Activated CD8-positive, alpha-beta memory T cell treated with anti-CD3 and anti-CD28 coated beads, Interleukin-2, amount 10 ng/mL, durations not matched to agents 7 days and 5 days (primary cell): ENCODE results near the gene AEBP1. TPM values are rescaled to one million over a fixed set of nuclear protein-coding genes. Genes with fewer than 3 reads are reported as not detected.
"Not testable (repeated sequence)": the region's sequence is repeated elsewhere in the genome, so short reads cannot be mapped to it uniquely, and the experiment has no call there.

Experiments used
- ATAC-seq: fragments of 150-1000 bp; cut with Tn5 transposase; one replicate; pipeline ENCODE4 v1.10.0; 2021; ENCODE audit warnings: moderate library complexity
- CTCF ChIA-PET: fragments of 350-600 bp; sonication (Branson Sonifier 250); formaldehyde crosslinking; loops from one replicate; lab custom pipeline; 2021; ENCODE audit warnings: antibody characterized with exemption; lab: Charles Lee
- DNase-seq: peaks from one replicate; pipeline ENCODE4 v3.0.0-alpha.2; 2020
- H3K27ac Mint-ChIP-seq: one replicate; pipeline ENCODE4 v1.8.0; 2021; ENCODE audit warnings: mild to moderate bottlenecking, mixed read lengths
- H3K27me3 Mint-ChIP-seq: one replicate; pipeline ENCODE4 v1.8.0; 2021; ENCODE audit warnings: mixed read lengths
- H3K36me3 Mint-ChIP-seq: one replicate; pipeline ENCODE4 v1.8.0; 2021; ENCODE audit warnings: mild to moderate bottlenecking, mixed read lengths
- H3K4me1 Mint-ChIP-seq: one replicate; pipeline ENCODE4 v1.8.0; 2021; ENCODE audit warnings: mixed read lengths
- H3K4me3 Mint-ChIP-seq: one replicate; pipeline ENCODE4 v1.8.0; 2021; ENCODE audit warnings: mild to moderate bottlenecking, moderate library complexity, mixed read lengths
- H3K9me3 Mint-ChIP-seq: one replicate; pipeline ENCODE4 v1.8.0; 2022; ENCODE audit warnings: low read depth, mixed read lengths
- total RNA-seq, 2 experiments: library from RNA; stranded (reverse); gene quantifications; one replicate each; pipeline ENCODE4 v1.2.3, GENCODE V29; 2021

The AEBP1 gene
- total RNA-seq, 2 experiments from 2014 or later: 4.0 to 6.6 TPM

- Mint-ChIP-seq H3K4me3 (no peak overlapping the region), H3K4me1 (peaks cover 23% of the 10 kb centered on the region), H3K27me3 (no peaks in the 10 kb centered on the region), H3K9me3 (no peaks in the 10 kb centered on the region), H3K36me3 (peaks cover 32% of the 10 kb centered on the region), H3K27ac (no peak overlapping the region)
- no peak for DNase-seq
- ATAC-seq: no peak
- CTCF ChIA-PET: interaction anchor here (1.5 kb wide), 1 partner anchor 81 kb away, joined by 4 read pairs; no protein-coding TSS in a partner anchor
Observed at GRCh38 chr7:44116087-44116788, 12.1 kb downstream of the AEBP1 start.

DNA sequence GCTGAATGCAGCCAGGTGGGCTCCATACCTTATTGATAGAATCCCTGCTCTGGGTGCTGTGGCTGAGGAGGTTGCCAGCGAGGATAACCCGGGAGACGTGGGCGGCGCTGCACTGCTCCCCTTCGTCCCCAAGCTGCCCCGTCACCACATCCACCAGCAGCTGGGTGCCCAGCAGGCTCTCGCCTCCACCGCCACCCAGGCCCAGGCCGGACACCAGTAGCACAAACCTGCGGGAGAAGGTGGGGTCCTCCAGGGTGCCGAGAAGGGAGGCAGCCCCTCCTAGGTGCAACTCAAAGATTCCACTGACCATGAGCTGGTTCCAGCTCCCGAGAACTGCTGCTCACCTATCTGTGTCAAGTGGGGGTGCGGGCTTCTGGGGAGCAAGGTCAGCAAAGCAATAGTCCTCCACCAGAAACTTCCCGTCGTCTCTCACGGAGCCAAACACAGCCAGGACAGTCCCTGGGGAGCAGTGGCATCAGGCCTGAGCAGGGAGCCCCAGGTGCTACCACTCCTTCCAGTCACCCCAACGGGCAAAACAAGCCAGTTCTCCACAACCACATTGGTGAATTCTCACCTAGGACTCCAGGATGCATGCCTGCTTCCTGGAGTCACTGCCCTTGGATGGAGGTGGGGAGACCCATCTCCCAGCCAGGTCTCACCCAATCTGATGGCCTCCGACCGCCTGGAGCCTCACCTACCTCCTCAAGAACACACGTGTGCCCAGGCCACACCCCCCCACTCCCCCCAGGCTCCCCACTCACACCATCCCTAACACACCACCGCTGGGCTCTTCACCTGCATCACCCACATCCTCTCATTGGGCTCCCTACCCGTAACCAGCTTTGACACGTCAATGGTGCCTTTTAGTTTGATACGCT, 12.9 kb downstream of the AEBP1 start:
- CTCF ChIA-PET: no interaction called here
- no peak for DNase-seq
- no peak overlapping the region for H3K27ac Mint-ChIP-seq

DNA sequence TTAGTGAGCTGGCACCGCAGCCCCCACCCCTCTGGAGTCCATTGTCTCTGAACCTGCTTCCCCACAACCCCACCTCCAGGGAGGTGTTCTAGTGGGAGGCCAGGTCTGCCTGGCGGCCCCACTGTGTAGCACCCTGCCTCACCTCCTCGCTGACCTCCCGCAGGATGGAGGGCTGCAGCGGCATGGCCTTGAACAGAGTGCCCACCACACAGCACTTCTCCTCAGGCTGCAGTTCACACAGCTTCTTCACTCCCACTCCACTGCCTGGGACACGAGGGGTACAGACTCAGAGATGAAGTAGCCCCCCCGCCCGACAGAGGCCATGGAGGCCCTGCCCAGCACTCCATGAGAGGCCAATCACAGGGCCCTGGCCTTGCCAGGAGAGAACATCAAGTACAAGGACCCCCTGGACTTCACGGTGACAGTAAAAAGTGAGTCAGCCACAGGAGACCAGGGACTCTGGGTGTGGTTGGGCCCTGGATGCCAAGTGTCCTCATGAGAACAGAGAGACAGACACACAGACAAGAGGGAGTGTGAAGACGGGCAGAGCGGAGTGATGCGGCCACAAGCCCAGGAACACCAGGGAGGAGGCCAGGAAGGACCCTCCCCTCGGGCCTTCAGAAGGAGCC, 13.8 kb downstream of the AEBP1 start:
- ATAC-seq: no peak
- Mint-ChIP-seq H3K4me3 (no peak overlapping the region), H3K4me1 (peaks cover 36% of the 10 kb centered on the region), H3K9me3 (no peaks in the 10 kb centered on the region), H3K27ac (no peak overlapping the region), H3K36me3 (peaks cover 32% of the 10 kb centered on the region), H3K27me3 (no peaks in the 10 kb centered on the region)
- CTCF ChIA-PET: no interaction called here
- no peak for DNase-seq

More for the DNA sequence above, 12.9 kb downstream of the AEBP1 start:
- Mint-ChIP-seq H3K4me3 (no peak overlapping the region), H3K4me1 (peaks cover 29% of the 10 kb centered on the region), H3K36me3 (peaks cover 32% of the 10 kb centered on the region), H3K9me3 (no peaks in the 10 kb centered on the region), H3K27me3 (no peaks in the 10 kb centered on the region)
- ATAC-seq: no peak

GRCh38 chr7:44119829-44120380, 15.8 kb downstream of the AEBP1 start:
- Mint-ChIP-seq H3K27ac (no peak overlapping the region), H3K4me1 (peaks cover 39% of the 10 kb centered on the region), H3K36me3 (peaks cover 27% of the 10 kb centered on the region), H3K9me3 (no peaks in the 10 kb centered on the region), H3K4me3 (no peak overlapping the region), H3K27me3 (no peaks in the 10 kb centered on the region)
- no peak for ATAC-seq
- no peak for DNase-seq
- CTCF ChIA-PET: interaction anchor here (1.2 kb wide), 1 partner anchor 81 kb away, joined by 3 read pairs; the partner anchor contains the start of gene YKT6

DNA sequence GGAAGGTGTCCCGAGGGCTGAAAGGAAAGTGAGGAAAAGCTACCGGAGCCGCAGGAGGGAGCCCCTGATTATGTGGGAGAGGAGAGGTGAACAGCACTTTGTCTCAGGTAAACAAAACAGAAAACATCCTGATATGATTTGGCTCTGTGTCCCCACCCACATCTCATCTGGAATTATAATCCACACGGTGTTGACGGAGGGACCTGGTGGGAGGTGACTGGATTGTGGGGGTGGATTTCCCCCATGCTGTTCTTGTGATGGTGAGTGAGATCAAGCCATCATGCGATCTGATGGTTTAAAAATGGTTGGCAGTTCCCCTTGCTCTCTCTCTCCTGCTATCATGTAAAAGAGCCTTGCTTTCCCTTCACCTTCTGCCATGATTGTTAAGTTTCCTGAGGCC, 16.2 kb downstream of the AEBP1 start:
- CTCF ChIA-PET: interaction anchor here (1.2 kb wide), 1 partner anchor 80 kb away, joined by 3 read pairs; the partner anchor contains the start of gene YKT6
- Mint-ChIP-seq H3K27me3 (peaks cover 5% of the 10 kb centered on the region), H3K9me3 (no peaks in the 10 kb centered on the region), H3K4me3 (no peak overlapping the region), H3K4me1 (peaks cover 39% of the 10 kb centered on the region), H3K36me3 (peaks cover 27% of the 10 kb centered on the region), H3K27ac (no peak overlapping the region)
- ATAC-seq: no peak
- no peak for DNase-seq

- H3K4me1 Mint-ChIP-seq: peaks cover 39% of the 10 kb centered on the region
- H3K36me3 Mint-ChIP-seq: peaks cover 27% of the 10 kb centered on the region
- DNase-seq: no peak
- H3K27me3 Mint-ChIP-seq: peaks cover 12% of the 10 kb centered on the region
- peak overlapping the region; percentile 79 for H3K4me3 Mint-ChIP-seq
- CTCF ChIA-PET: interaction anchor here (1.2 to 1.3 kb wide), 2 partner anchors 9 to 13 kb away, joined by 3 to 4 read pairs; no protein-coding TSS in a partner anchor
- H3K9me3 Mint-ChIP-seq: no peaks in the 10 kb centered on the region
- ATAC-seq: no peak
- no peak overlapping the region for H3K27ac Mint-ChIP-seq
Observed at GRCh38 chr7:44121761-44122420, 17.7 kb downstream of the AEBP1 start.

GRCh38 chr7:44122529-44122928, 18.4 kb downstream of the AEBP1 start:
- DNase-seq (no peak), ATAC-seq (no peak)
- CTCF ChIA-PET: interaction anchor here (0.9 to 1.3 kb wide), 6 partner anchors 8 to 443 kb away, joined by 3 to 4 read pairs (median 4); no protein-coding TSS in a partner anchor
- peak overlapping the region; percentile 79 for H3K4me3 Mint-ChIP-seq
- H3K9me3 Mint-ChIP-seq: no peaks in the 10 kb centered on the region
- peaks cover 15% of the 10 kb centered on the region for H3K27me3 Mint-ChIP-seq
- peak overlapping the region; percentile 61 for H3K27ac Mint-ChIP-seq
- H3K36me3 Mint-ChIP-seq: peaks cover 23% of the 10 kb centered on the region
- H3K4me1 Mint-ChIP-seq: peaks cover 39% of the 10 kb centered on the region

DNA sequence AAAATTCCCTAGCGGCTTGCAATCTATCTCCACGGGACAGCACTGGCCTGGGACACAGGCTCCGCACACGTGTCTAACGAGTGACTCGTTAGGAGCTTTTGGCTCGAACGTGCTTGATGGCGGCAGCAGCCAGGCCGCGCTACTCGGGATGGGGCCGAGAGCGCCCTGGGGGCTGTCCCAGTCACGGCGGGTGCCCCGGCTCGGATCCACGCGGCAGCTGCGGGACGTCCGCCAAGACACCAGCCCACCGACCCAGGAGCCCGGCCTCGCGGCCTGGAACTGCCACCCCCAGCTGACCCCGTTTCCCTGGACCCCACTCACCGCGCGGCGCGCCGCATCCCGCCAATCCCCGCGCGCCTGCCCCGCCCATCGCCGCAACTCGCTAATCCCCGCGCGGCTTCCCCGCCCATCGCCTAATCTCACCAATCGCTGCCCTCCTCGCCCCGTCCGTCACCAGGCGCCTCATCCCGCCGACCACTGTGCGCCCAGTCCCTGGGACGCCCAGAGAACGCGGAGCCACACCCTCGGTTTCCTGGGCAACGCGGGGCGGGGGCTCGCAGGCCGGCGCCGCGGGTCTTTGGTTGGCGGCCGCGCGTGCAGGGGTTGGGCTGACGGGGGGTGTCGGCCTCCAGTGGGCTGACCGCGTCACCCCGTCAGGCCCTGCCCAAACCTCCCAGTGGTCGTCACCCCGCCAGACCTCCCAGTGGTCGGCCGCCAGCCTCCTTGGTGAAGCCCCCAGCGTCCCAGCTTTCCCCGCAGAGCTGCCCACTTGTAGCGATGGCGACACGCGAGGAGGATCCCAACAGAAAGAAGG, 19.3 kb downstream of the AEBP1 start, which contains the start of gene POLD2:
Gene POLD2 (minus strand): TSS at position 359 of the 814 bp plus-strand sequence. CDS start 1,495 bp downstream, outside the sequence.
- Mint-ChIP-seq H3K27me3 (peaks cover 18% of the 10 kb centered on the region), H3K27ac (peak within 1 kb of the TSS; percentile 61), H3K9me3 (no peaks in the 10 kb centered on the region), H3K4me3 (peak within 1 kb of the TSS; percentile 79), H3K36me3 (peaks cover 17% of the 10 kb centered on the region), H3K4me1 (peaks cover 36% of the 10 kb centered on the region)
- CTCF ChIA-PET: interaction anchor here (0.9 to 1.3 kb wide), 5 partner anchors 7 to 442 kb away, joined by 3 to 4 read pairs (median 3); no protein-coding TSS in a partner anchor
- ATAC-seq (peak; percentile 99), DNase-seq (peak; percentile 99)

DNA sequence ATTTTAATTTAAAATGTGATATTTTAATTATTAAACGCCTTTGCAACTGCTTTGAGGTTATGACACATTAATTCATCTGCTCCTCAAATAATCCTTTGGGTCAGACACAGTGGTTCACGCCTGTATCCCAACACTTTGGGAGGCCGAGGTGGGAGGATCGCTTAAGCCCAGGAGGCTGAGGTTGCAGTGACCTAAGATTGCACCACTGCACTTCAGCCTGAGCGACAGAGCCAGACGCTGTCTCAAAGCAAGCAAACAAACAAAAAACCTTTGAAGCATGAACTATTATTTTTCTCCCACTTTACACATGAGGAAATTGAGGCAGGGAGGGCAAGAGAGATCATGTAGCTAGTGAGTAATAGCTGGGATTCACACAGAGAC, 20.7 kb downstream of the AEBP1 start:
- CTCF ChIA-PET: interaction anchor here (1.2 kb wide), 1 partner anchor 43 kb away, joined by 3 read pairs; no protein-coding TSS in a partner anchor

GRCh38 chr7:44126574-44126973, 22.4 kb downstream of the AEBP1 start:
- ATAC-seq, DNase-seq, H3K36me3 Mint-ChIP-seq, H3K9me3 Mint-ChIP-seq, H3K4me3 Mint-ChIP-seq, H3K27ac Mint-ChIP-seq: not testable (repeated sequence)
- peaks cover 18% of the 10 kb centered on the region for H3K27me3 Mint-ChIP-seq
- H3K4me1 Mint-ChIP-seq: peaks cover 28% of the 10 kb centered on the region
- CTCF ChIA-PET: interaction anchor here (0.6 kb wide), 1 partner anchor 136 kb away, joined by 3 read pairs; no protein-coding TSS in a partner anchor

More for the DNA sequence above, 20.7 kb downstream of the AEBP1 start:
- H3K36me3 Mint-ChIP-seq: peaks cover 7% of the 10 kb centered on the region
- peaks cover 36% of the 10 kb centered on the region for H3K4me1 Mint-ChIP-seq
- H3K27me3 Mint-ChIP-seq: peaks cover 18% of the 10 kb centered on the region
- DNase-seq (no peak), ATAC-seq (no peak)
- peak overlapping the region; percentile 79 for H3K4me3 Mint-ChIP-seq
- H3K9me3 Mint-ChIP-seq: no peaks in the 10 kb centered on the region
- no peak overlapping the region for H3K27ac Mint-ChIP-seq

DNA sequence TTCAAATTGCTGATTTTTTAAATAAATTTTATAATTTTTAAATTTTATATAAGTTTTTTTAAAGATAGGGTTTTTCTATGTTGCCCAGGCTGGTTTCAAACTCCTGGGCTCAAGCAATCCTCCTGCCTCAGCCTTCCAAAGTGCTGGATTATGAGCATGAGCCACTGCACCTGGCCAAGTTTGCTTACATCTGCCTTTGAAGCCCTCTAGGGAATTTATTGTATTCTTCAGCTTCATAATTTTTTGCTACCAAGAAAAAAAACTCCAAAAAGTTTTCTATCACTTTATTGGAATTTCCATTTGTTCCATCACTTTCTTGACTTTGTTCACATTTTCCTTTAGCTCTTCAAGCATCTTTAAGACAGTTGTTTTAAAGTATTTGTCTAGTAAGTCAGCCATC, 23.0 kb downstream of the AEBP1 start:
- Mint-ChIP-seq H3K4me3 (no peak overlapping the region), H3K36me3 (no peaks in the 10 kb centered on the region), H3K27me3 (peaks cover 20% of the 10 kb centered on the region), H3K4me1 (peaks cover 23% of the 10 kb centered on the region), H3K9me3 (no peaks in the 10 kb centered on the region), H3K27ac (no peak overlapping the region)
- ATAC-seq: no peak
- no peak for DNase-seq
- CTCF ChIA-PET: interaction anchor here (0.9 kb wide), 1 partner anchor 18 kb away, joined by 3 read pairs; no protein-coding TSS in a partner anchor
